Thyroid gland (tissue), 4 donors: ENCODE data around the gene REV3L.

Experiments used
- CTCF ChIP-seq, 6 experiments: fragments of 200-600 bp in 3 of 6; fragments of 450-650 bp in 3 of 6; sonication (generic) in 3 of 6; IDR thresholded peaks; one replicate each; pipeline ENCODE4 v1.5.1; 2016 to 2019; ENCODE audit warnings: antibody characterized with exemption in 6 of 6, mild to moderate bottlenecking in 2 of 6, inconsistent platforms in 1 of 6, moderate library complexity in 1 of 6
- POLR2A ChIP-seq, 2 donors: fragments of 450-650 bp; IDR thresholded peaks; one replicate each; pipeline ENCODE4 v1.6.1; 2017; ENCODE audit warnings: antibody characterized with exemption in 2 of 2, mild to moderate bottlenecking in 2 of 2, moderate library complexity in 1 of 2

GRCh38 chr6:111322145-111322544 is 160.9 kb downstream of the REV3L start:
- TF ChIP-seq CTCF (IDR thresholded peaks at IDR 0.05) (no peak), POLR2A (IDR thresholded peaks at IDR 0.05) (no peak)
